IPS-18a (cell line): ENCODE measurements around the gene PNPO.

ENCODE experiments used
- H3K27ac ChIP-seq: one replicate; pipeline ENCODE4 v1.5.1; 2013; ENCODE audit warnings: low read length
- H3K27me3 ChIP-seq: one replicate; pipeline ENCODE4 v1.6.1; 2013; ENCODE audit warnings: mild to moderate bottlenecking, low read length; ENCODE audit not compliant: control insufficient read depth, insufficient read depth
- H3K36me3 ChIP-seq: one replicate; pipeline ENCODE4 v1.6.1; 2013; ENCODE audit warnings: low read depth, low read length; ENCODE audit not compliant: control insufficient read depth
- H3K4me1 ChIP-seq: one replicate; pipeline ENCODE4 v1.6.1; 2013; ENCODE audit warnings: low read depth, low read length; ENCODE audit not compliant: control insufficient read depth
- H3K4me3 ChIP-seq: one replicate; pipeline ENCODE4 v1.5.1; 2013; ENCODE audit warnings: low read length
- H3K9ac ChIP-seq: one replicate; pipeline ENCODE4 v1.6.1; 2013; ENCODE audit warnings: mild to moderate bottlenecking, low read length, moderate library complexity
- H3K9me3 ChIP-seq: one replicate; pipeline ENCODE4 v1.6.1; 2013; ENCODE audit warnings: low read depth, low read length; ENCODE audit not compliant: control insufficient read depth

Gene PNPO

GRCh38 chr17:47955497-47956461 is 14.4 kb downstream of the PNPO start:
- Histone ChIP-seq H3K9me3 (no peaks in the 10 kb centered on the region), H3K36me3 (no peaks in the 10 kb centered on the region), H3K9ac (no peak overlapping the region), H3K4me3 (no peak overlapping the region), H3K27ac (no peak overlapping the region), H3K27me3 (no peaks in the 10 kb centered on the region), H3K4me1 (peaks cover 16% of the 10 kb centered on the region)

DNA sequence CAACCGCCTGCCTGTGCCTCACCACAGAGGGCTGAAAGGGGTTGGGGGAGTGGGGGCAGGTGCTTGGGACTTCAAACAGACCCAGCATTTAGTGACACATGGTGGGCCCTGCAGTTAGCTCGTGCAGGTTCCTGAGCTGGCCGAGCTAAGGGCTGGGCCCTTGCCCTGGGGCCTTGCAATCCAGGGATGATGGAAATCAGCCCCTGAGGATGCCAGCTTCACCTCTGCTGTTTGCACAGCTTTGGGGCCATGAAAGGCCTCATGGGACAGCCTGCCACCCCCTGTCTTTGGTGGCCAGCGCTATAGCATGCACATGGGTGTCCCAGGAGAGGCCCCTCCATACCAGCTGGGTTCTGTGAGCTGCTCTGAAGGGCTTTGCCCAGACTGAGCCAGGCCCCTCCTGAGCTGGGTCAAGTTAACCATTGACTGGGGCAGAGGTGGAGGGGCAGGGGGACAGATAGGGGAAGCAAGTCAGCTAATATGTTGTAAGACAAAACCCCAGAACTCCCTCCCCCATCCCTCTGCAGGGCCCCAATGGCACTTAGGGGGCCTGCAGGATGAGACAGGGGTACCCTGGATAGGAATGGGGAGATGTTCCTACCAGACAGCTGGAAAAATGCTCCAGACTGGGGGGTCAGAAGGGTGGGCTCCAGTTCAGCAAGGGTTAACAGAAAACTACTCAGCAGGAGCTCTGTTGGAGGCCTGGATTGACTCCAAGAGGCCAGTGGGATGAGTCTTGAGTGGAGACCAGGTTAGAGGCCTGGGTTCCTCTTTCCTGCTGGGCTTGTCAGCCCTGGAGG is 15.6 kb downstream of the PNPO start:
- Histone ChIP-seq H3K4me3 (peak overlapping the region; percentile 41), H3K27me3 (no peaks in the 10 kb centered on the region), H3K9ac (no peak overlapping the region), H3K36me3 (no peaks in the 10 kb centered on the region), H3K9me3 (no peaks in the 10 kb centered on the region), H3K4me1 (peaks cover 16% of the 10 kb centered on the region), H3K27ac (no peak overlapping the region)

DNA sequence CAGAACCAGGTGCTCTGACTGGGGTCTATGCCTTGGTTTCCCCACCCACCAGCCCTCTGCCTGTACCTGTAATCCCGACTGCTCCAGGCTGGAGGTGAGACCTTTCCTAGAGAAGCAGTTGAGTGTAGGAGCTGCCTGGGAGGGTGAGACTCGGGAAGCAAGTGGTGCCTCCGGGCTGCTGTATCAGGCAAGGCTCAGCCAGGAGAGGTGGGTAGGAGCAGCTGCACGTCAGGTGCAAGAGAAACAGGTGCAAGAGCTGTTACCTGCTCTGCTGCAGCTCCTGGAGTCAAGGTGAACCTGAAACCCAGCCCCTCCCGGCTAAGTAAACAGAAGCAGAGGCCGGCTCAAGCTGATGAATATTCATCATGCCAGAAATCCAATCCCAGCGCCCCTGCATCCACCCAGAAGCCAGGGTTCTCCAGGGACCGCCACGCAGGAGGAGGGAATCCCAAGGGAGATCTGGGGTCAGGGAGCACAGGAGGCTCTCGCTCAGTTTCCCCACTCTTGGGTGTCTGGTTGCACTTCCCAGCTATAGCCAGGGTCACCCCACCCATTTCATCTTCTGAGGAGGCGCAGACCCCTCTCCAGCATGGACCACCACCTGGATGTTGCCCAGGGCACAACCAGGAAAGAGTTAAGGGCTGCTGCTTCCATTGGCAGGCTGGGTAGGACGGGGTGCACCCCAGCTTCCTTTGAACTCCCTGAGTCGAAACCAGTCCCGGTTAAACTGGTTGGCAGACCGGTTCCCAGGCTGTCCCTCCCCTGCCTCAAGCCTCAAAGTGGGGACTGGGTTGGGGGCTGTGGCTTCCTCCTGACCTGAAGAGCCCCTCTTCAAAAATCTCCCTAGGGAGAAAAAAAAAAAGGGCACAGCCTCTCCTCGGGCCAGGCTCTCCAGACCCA is 16.5 kb downstream of the PNPO start, which contains the start of gene PRR15L:
Gene PRR15L (minus strand): TSS at position 293 of the 900 bp plus-strand sequence. CDS start 4,649 bp downstream, outside the sequence.
- H3K4me3 ChIP-seq = peak within 1 kb of the TSS; percentile 41
- no peaks in the 10 kb centered on the region for H3K36me3 ChIP-seq
- H3K9me3 ChIP-seq = no peaks in the 10 kb centered on the region
- no peak within 1 kb of the TSS for H3K27ac ChIP-seq
- peaks cover 16% of the 10 kb centered on the region for H3K4me1 ChIP-seq
- H3K9ac ChIP-seq = no peak within 1 kb of the TSS
- no peaks in the 10 kb centered on the region for H3K27me3 ChIP-seq

- Histone ChIP-seq H3K9me3 (no peaks in the 10 kb centered on the region), H3K4me3 (no peak overlapping the region), H3K27me3 (no peaks in the 10 kb centered on the region), H3K27ac (no peak overlapping the region), H3K4me1 (peaks cover 16% of the 10 kb centered on the region), H3K9ac (no peak overlapping the region), H3K36me3 (no peaks in the 10 kb centered on the region)
These were observed 18.7 kb downstream of the PNPO start for GRCh38 chr17:47959825-47960655.

- H3K9ac ChIP-seq = no peak overlapping the region
- peaks cover 16% of the 10 kb centered on the region for H3K4me1 ChIP-seq
- H3K4me3 ChIP-seq = no peak overlapping the region
These were observed 20.0 kb downstream of the PNPO start for GRCh38 chr17:47961406-47961805.

DNA sequence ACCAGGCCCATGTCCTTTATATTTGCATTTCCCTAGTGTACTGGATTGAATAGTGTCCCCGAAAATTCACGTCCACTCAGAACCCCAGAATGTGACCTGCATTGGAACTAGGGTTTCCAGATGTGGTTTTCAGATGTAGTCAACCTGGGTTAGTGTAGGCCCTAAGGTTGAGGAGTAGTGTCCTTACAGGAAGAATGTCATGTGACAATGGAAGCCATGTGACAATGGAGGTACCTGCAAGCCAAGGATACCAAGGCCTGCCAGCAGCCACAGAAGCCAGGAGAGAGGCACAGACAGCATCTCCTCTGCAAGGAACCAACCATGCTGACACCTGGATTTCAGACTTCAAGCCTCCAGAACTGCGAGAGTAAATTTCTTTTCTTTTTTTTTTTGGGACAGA is 21.5 kb downstream of the PNPO start:
- no peaks in the 10 kb centered on the region for H3K36me3 ChIP-seq
- no peaks in the 10 kb centered on the region for H3K27me3 ChIP-seq
- no peaks in the 10 kb centered on the region for H3K9me3 ChIP-seq
- H3K9ac ChIP-seq = no peak overlapping the region
- no peak overlapping the region for H3K4me3 ChIP-seq
- no peak overlapping the region for H3K27ac ChIP-seq
- H3K4me1 ChIP-seq = peaks cover 5% of the 10 kb centered on the region

More at GRCh38 chr17:47961406-47961805, 20.0 kb downstream of the PNPO start:
- H3K9me3 ChIP-seq = no peaks in the 10 kb centered on the region
- H3K27me3 ChIP-seq = no peaks in the 10 kb centered on the region
- no peak overlapping the region for H3K27ac ChIP-seq
- no peaks in the 10 kb centered on the region for H3K36me3 ChIP-seq

- Histone ChIP-seq H3K9me3 (no peaks in the 10 kb centered on the region), H3K36me3 (no peaks in the 10 kb centered on the region), H3K9ac (no peak overlapping the region), H3K4me3 (no peak overlapping the region), H3K27me3 (peaks cover under 1% of the 10 kb centered on the region), H3K4me1 (no peaks in the 10 kb centered on the region), H3K27ac (no peak overlapping the region)
These were observed 23.5 kb downstream of the PNPO start for GRCh38 chr17:47964856-47965255.

GRCh38 chr17:47966079-47966519 is 24.7 kb downstream of the PNPO start:
- Histone ChIP-seq H3K9ac (no peak overlapping the region), H3K4me3 (no peak overlapping the region), H3K27ac (no peak overlapping the region)

DNA sequence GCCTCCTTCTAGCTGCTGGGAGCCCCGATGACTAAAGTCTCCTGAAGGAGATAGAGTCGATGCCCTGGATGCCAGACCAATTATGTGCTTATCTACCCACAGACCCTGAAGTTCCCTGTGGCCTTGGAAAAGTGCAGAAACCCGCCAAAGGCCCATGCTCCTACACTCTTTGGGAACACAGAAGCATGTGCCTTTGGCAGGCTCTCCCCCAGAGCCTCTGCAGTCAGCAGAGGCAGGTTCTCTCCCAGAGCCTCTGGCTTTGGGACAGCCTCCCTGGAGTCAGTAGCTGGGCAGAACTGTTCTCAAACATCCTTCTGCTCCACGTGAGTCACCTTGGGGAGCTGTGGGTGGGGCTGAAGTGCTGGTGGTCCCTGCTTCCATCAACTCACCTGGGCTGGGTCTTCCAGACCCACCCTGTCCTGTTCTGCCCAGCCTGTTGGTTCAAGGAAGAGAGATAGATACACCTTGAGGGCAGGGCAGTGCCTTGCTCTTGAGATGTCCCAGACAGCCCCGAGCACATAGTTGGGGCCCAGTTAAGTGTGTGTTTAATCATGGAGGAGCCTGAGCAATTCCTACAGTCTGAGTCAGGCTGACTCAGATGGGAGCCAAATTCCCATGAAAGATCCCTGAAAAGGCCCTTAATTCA is 26.4 kb downstream of the PNPO start:
- Histone ChIP-seq H3K4me3 (no peak overlapping the region), H3K36me3 (no peaks in the 10 kb centered on the region), H3K9ac (no peak overlapping the region), H3K27me3 (peaks cover 7% of the 10 kb centered on the region), H3K27ac (no peak overlapping the region), H3K9me3 (no peaks in the 10 kb centered on the region), H3K4me1 (peaks cover 4% of the 10 kb centered on the region)

More at GRCh38 chr17:47966079-47966519, 24.7 kb downstream of the PNPO start:
- H3K9me3 ChIP-seq = no peaks in the 10 kb centered on the region
- peaks cover 4% of the 10 kb centered on the region for H3K4me1 ChIP-seq
- H3K36me3 ChIP-seq = no peaks in the 10 kb centered on the region
- peaks cover 7% of the 10 kb centered on the region for H3K27me3 ChIP-seq

GRCh38 chr17:47968836-47969235 is 27.5 kb downstream of the PNPO start:
- H3K4me1 ChIP-seq = peaks cover 4% of the 10 kb centered on the region
- peaks cover 7% of the 10 kb centered on the region for H3K27me3 ChIP-seq
- H3K9me3 ChIP-seq = no peaks in the 10 kb centered on the region
- H3K36me3 ChIP-seq = peaks cover 6% of the 10 kb centered on the region
- no peak overlapping the region for H3K27ac ChIP-seq
- no peak overlapping the region for H3K9ac ChIP-seq
- H3K4me3 ChIP-seq = no peak overlapping the region
